AG09319 (cell line): ENCODE results near the gene RARB.

Experiments
- DNase-seq: peaks from one replicate; pipeline ENCODE4 v3.0.0-alpha.2; 2010; ENCODE audit warnings: low read depth; ENCODE audit errors: extremely low read depth
- CTCF ChIP-seq: IDR thresholded peaks from 2 replicates; pipeline ENCODE4 v1.5.1; 2011; ENCODE audit warnings: low read depth, mild to moderate bottlenecking, inconsistent platforms, low read length, moderate library complexity

Gene RARB

DNA sequence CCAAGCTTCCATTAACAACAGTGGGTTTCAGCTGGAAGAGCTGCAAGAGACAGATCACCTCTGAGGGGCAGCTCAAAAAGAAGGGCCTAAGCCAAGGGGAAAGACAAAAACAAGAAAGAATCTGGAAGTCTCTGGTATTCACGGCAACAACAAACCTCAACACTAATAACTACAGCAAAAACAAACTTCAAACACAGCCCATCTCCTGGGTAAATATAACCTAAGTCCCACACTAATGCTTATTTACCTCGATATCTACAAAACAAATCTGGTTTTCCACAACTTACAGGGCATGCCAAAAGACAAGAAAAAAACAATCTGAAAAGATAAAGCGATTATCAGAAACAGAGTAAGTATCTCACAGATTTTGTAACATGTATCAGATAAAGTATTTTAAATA is 207.0 kb downstream of the RARB start:
- no peak for DNase-seq
- no peak for TF ChIP-seq CTCF
